ENCODE measurements around the gene CORO2B. TPM values are rescaled to one million over a fixed set of nuclear protein-coding genes. Genes with fewer than 3 reads are reported as not detected.
"Not testable (repeated sequence)": the region's sequence is repeated elsewhere in the genome, so short reads cannot be mapped to it uniquely, and the experiment has no call there.

CORO2B gene
- total and polyA plus RNA-seq, 5 donors from 2014 or later, result not detected

DNA sequence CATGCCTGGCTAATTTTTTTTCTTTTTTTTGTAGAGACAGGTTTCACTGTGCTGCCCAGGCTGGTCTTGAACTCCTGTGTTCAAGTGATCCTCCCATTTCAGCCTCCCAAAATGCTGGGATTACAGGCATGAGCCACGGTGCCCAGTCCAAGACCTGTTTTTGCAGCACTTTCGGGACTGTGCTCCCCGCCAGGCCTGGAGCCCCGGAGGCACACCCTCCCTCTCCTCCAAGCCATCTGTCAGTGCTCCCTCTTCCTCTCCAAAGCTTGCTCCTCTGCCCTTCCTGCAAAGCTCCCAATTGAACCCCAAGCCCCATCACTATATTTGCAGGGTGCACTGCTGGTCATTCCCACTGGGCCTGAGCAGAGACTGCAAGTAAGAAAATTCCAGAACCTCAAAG is 98.1 kb downstream of the CORO2B start:
- no peak overlapping the region for H3K4me3 Mint-ChIP-seq

DNA sequence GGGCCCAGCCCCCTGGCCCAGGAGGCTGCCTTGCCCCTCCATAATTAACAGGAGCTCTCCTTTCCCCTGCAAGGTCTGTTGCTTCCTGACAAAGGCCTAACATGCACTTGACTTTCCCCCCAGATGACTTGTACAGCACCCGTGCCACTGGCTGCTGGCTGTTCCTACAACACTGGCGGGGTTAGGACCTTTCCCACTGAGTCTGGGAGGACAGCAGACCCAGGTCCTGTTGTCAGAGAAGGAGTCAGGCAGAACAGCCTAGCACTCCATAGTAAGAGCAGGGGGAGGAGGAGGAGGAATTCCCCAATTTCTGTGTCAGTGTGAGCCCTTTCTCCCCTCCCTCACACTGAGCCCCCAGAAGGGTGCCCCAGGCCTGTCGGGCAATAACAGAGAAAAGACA is 99.2 kb downstream of the CORO2B start:
- Histone ChIP-seq H3K4me1 (ENCODE audit: control insufficient read depth, insufficient read depth, low read length, poor library complexity, severe bottlenecking) (no peaks in the 10 kb centered on the region), H3K4me3 (ENCODE audit: low read depth, low read length) (no peak overlapping the region), H3K27ac (ENCODE audit: insufficient read depth, low read length, poor library complexity, severe bottlenecking) (no peak overlapping the region), H3K27me3 (ENCODE audit: control insufficient read depth, insufficient read depth, low read length) (no peaks in the 10 kb centered on the region), H3K36me3 (ENCODE audit: control insufficient read depth, insufficient read depth, low read length) (no peaks in the 10 kb centered on the region), H3K9me3 (ENCODE audit: control insufficient read depth in 2 of 2, low read length in 2 of 2) (no peaks in the 10 kb centered on the region)
- Mint-ChIP-seq H3K4me1 (peaks cover 0 to 4% (median 2%) of the 10 kb centered on the region in 4 donors), H3K27me3 (no peaks in the 10 kb centered on the region), H3K9me3 (no peaks in the 10 kb centered on the region), H3K36me3 (no peaks in the 10 kb centered on the region), H3K27ac (no peak overlapping the region), H3K4me3 (no peak overlapping the region)
- ATAC-seq (ENCODE audit: low read depth in 2 of 2), result no peak
- DNase-seq, result no peak

More for the DNA sequence above, 98.1 kb downstream of the CORO2B start:
- Mint-ChIP-seq H3K27ac (no peak overlapping the region), H3K4me1 (peaks cover 0 to 4% (median 2%) of the 10 kb centered on the region in 4 donors), H3K36me3 (no peaks in the 10 kb centered on the region), H3K27me3 (no peaks in the 10 kb centered on the region), H3K9me3 (no peaks in the 10 kb centered on the region)
- no peaks in the 10 kb centered on the region for H3K36me3 ChIP-seq (ENCODE audit: control insufficient read depth, insufficient read depth, low read length)
- no peaks in the 10 kb centered on the region for H3K9me3 ChIP-seq (ENCODE audit: control insufficient read depth in 2 of 2, low read length in 2 of 2)
- H3K27ac ChIP-seq (ENCODE audit: insufficient read depth, low read length, poor library complexity, severe bottlenecking), result no peak overlapping the region
- H3K4me3 ChIP-seq (ENCODE audit: low read depth, low read length), result no peak overlapping the region
- DNase-seq, result no peak
- H3K27me3 ChIP-seq (ENCODE audit: control insufficient read depth, insufficient read depth, low read length), result no peaks in the 10 kb centered on the region
- ATAC-seq (ENCODE audit: low read depth in 2 of 2), result no peak
- H3K4me1 ChIP-seq (ENCODE audit: control insufficient read depth, insufficient read depth, low read length, poor library complexity, severe bottlenecking), result no peaks in the 10 kb centered on the region

DNA sequence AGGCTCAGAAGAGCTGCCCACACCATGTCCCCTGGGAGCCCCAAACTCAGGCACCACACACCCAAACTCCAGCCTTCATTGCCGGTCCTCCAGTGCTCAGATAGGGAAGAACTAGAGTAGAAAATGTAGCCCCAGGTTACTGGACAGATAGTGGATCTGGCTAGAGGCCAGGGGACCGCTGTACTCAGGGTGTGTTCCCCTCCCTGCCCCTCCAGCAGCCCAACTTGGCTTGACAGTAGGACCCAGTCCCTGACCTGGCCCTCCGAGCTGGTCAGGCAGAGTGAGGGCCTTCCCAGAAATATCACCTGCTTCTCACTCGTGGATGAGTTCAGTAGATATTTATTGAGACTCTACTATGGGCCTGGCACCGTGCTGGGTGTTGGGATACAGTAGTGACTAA is 100.0 kb downstream of the CORO2B start:
- Mint-ChIP-seq H3K4me3 (no peak overlapping the region), H3K36me3 (no peaks in the 10 kb centered on the region), H3K9me3 (no peaks in the 10 kb centered on the region), H3K4me1 (peaks cover 0 to 3% (median 1%) of the 10 kb centered on the region in 4 donors), H3K27me3 (no peaks in the 10 kb centered on the region), H3K27ac (no peak overlapping the region)
- H3K4me1 ChIP-seq (ENCODE audit: control insufficient read depth, insufficient read depth, low read length, poor library complexity, severe bottlenecking), result no peaks in the 10 kb centered on the region
- DNase-seq, result no peak
- H3K27me3 ChIP-seq (ENCODE audit: control insufficient read depth, insufficient read depth, low read length), result no peaks in the 10 kb centered on the region
- no peak for ATAC-seq (ENCODE audit: low read depth in 2 of 2)
- no peaks in the 10 kb centered on the region for H3K36me3 ChIP-seq (ENCODE audit: control insufficient read depth, insufficient read depth, low read length)
- no peaks in the 10 kb centered on the region for H3K9me3 ChIP-seq (ENCODE audit: control insufficient read depth in 2 of 2, low read length in 2 of 2)
- no peak overlapping the region for H3K4me3 ChIP-seq (ENCODE audit: low read depth, low read length)
- H3K27ac ChIP-seq (ENCODE audit: insufficient read depth, low read length, poor library complexity, severe bottlenecking), result no peak overlapping the region

DNA sequence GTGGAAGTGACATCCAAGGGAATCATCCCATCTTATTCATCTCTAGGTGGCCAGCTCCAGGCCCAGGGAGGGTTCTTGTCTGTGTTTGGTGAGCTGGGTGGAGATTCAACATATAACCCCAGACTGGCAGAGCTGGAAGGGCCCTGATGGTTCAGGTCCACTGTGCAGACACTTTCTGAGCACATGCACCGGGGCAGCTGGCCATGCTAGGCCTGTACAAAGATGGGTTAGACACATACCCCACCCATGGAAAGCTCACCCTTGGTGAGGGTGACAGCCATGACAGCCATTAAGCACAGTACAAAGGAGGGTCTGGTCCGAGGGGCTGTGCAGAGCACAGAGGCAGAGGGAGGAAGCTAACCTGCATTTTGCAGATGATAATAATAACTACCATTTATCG is 100.4 kb downstream of the CORO2B start:
- no peaks in the 10 kb centered on the region for H3K4me1 ChIP-seq (ENCODE audit: control insufficient read depth, insufficient read depth, low read length, poor library complexity, severe bottlenecking)
- H3K9me3 Mint-ChIP-seq, result no peaks in the 10 kb centered on the region
- H3K9me3 ChIP-seq (ENCODE audit: control insufficient read depth in 2 of 2, low read length in 2 of 2), result no peaks in the 10 kb centered on the region
- H3K4me3 ChIP-seq (ENCODE audit: low read depth, low read length), result no peak overlapping the region
- H3K27me3 Mint-ChIP-seq, result no peaks in the 10 kb centered on the region
- no peaks in the 10 kb centered on the region for H3K27me3 ChIP-seq (ENCODE audit: control insufficient read depth, insufficient read depth, low read length)
- H3K27ac Mint-ChIP-seq, result no peak overlapping the region
- no peaks in the 10 kb centered on the region for H3K36me3 ChIP-seq (ENCODE audit: control insufficient read depth, insufficient read depth, low read length)
- H3K4me3 Mint-ChIP-seq, result no peak overlapping the region
- ATAC-seq (ENCODE audit: low read depth in 2 of 2) (no peak), DNase-seq (no peak)
- H3K4me1 Mint-ChIP-seq, result no peaks in the 10 kb centered on the region
- H3K36me3 Mint-ChIP-seq, result no peaks in the 10 kb centered on the region
- no peak overlapping the region for H3K27ac ChIP-seq (ENCODE audit: insufficient read depth, low read length, poor library complexity, severe bottlenecking)

DNA sequence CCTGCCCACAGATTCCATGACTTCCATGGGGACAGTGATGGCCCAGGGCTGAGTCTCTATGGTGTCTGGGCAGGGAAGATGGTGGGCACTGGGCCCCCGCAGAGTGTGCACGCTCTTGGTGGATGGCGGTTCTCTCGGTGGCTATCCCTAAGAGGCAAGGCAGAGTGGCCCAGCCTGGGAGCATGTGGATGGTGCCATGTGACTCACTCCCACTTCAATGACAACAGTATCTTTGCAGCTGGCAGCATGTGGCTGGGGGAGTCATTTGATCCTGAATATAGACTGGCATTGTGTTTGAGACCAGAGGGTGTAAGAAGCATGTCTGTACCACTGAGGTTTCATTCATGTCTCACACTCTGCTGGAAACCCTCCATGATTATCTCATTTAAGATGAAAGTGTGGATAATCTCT is 101.2 kb downstream of the CORO2B start:
- no peaks in the 10 kb centered on the region for H3K4me1 Mint-ChIP-seq
- Histone ChIP-seq H3K4me1 (ENCODE audit: control insufficient read depth, insufficient read depth, low read length, poor library complexity, severe bottlenecking) (no peaks in the 10 kb centered on the region), H3K4me3 (ENCODE audit: low read depth, low read length) (no peak overlapping the region), H3K9me3 (ENCODE audit: control insufficient read depth in 2 of 2, low read length in 2 of 2) (no peaks in the 10 kb centered on the region), H3K27me3 (ENCODE audit: control insufficient read depth, insufficient read depth, low read length) (no peaks in the 10 kb centered on the region), H3K36me3 (ENCODE audit: control insufficient read depth, insufficient read depth, low read length) (no peaks in the 10 kb centered on the region), H3K27ac (ENCODE audit: insufficient read depth, low read length, poor library complexity, severe bottlenecking) (no peak overlapping the region)
- H3K9me3 Mint-ChIP-seq, result no peaks in the 10 kb centered on the region
- H3K27ac Mint-ChIP-seq, result no peak overlapping the region
- ATAC-seq (ENCODE audit: low read depth in 2 of 2) (no peak), DNase-seq (no peak)
- no peaks in the 10 kb centered on the region for H3K36me3 Mint-ChIP-seq
- peaks cover 4% of the 10 kb centered on the region for H3K27me3 Mint-ChIP-seq
- H3K4me3 Mint-ChIP-seq, result no peak overlapping the region

DNA sequence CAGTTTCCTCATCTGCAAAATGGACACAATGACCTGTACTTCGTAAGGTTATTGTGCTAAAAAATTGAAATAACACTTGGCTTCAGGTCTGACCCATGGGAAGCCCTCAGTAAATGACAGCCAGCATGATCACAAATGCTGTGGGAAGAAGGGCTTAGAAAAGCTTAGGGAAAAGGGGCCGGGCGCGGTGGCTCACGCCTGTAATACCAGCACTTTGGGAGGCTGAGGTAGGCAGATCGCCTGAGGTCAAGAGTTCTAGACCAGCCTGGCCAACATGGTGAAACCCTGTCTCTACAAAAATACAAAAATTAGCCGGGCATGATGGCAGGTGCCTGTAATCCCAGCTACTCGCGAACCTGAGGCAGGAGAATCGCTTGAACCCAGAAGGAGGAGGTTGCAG is 102.0 kb downstream of the CORO2B start:
- H3K9me3 Mint-ChIP-seq; H3K9me3 ChIP-seq (ENCODE audit: control insufficient read depth in 2 of 2, low read length in 2 of 2); H3K4me1 Mint-ChIP-seq; H3K27ac Mint-ChIP-seq; DNase-seq; H3K4me1 ChIP-seq (ENCODE audit: control insufficient read depth, insufficient read depth, low read length, poor library complexity, severe bottlenecking); H3K27me3 Mint-ChIP-seq; ATAC-seq (ENCODE audit: low read depth in 2 of 2); H3K27ac ChIP-seq (ENCODE audit: insufficient read depth, low read length, poor library complexity, severe bottlenecking); H3K27me3 ChIP-seq (ENCODE audit: control insufficient read depth, insufficient read depth, low read length); H3K4me3 ChIP-seq (ENCODE audit: low read depth, low read length); H3K36me3 Mint-ChIP-seq; H3K4me3 Mint-ChIP-seq; H3K36me3 ChIP-seq (ENCODE audit: control insufficient read depth, insufficient read depth, low read length): not testable (repeated sequence)

DNA sequence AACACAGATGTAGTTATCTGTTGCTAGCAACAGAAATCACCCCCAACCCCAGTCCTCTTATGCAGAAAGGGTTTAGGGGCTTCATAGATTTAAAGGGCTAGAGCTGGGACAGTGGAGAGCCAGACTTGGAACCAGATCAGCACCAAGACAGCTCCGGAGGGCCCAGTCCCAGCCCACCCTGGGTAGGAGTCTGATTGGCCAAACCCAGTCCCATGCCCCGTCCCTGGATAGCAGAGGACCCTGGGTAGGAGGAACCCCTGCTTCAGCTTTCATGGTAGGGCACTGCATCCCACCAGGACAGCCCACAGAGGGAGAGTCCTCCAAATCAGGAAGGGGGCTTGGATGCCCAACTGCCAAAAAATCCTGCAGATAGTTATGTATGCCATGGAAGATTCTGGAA is 103.0 kb downstream of the CORO2B start:
- H3K36me3 Mint-ChIP-seq, result no peaks in the 10 kb centered on the region
- no peak overlapping the region for H3K4me3 Mint-ChIP-seq
- Histone ChIP-seq H3K36me3 (ENCODE audit: control insufficient read depth, insufficient read depth, low read length) (no peaks in the 10 kb centered on the region), H3K4me1 (ENCODE audit: control insufficient read depth, insufficient read depth, low read length, poor library complexity, severe bottlenecking) (no peaks in the 10 kb centered on the region), H3K9me3 (ENCODE audit: control insufficient read depth in 2 of 2, low read length in 2 of 2) (no peaks in the 10 kb centered on the region), H3K4me3 (ENCODE audit: low read depth, low read length) (no peak overlapping the region), H3K27me3 (ENCODE audit: control insufficient read depth, insufficient read depth, low read length) (no peaks in the 10 kb centered on the region), H3K27ac (ENCODE audit: insufficient read depth, low read length, poor library complexity, severe bottlenecking) (no peak overlapping the region)
- ATAC-seq (ENCODE audit: low read depth in 2 of 2), result no peak
- H3K27ac Mint-ChIP-seq, result no peak overlapping the region
- H3K9me3 Mint-ChIP-seq, result no peaks in the 10 kb centered on the region
- no peak for DNase-seq
- H3K27me3 Mint-ChIP-seq, result peaks cover 7% of the 10 kb centered on the region
- H3K4me1 Mint-ChIP-seq, result no peaks in the 10 kb centered on the region

DNA sequence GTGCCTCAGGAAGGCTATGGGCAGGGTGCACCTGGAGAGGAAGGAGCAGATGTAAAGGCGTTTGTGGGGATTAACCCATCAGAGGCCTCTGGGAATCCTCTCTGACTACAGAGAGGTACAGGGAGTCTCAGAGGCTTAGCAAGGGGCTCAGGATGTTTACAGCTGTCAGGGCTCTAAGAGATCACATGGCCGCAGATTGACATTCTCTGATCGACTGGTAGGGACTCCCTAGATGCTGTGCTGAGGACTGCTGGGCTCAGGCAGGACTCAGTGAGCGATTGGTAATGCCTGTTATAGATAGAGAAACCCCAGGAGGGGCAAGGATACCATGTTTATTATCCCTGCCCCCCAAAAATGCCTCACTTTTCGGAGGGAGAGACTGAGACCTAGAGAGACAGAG is 103.5 kb downstream of the CORO2B start:
- Mint-ChIP-seq H3K9me3 (no peaks in the 10 kb centered on the region), H3K4me1 (no peaks in the 10 kb centered on the region), H3K36me3 (no peaks in the 10 kb centered on the region), H3K27me3 (peaks cover 10% of the 10 kb centered on the region), H3K27ac (no peak overlapping the region), H3K4me3 (no peak overlapping the region)
- no peaks in the 10 kb centered on the region for H3K4me1 ChIP-seq (ENCODE audit: control insufficient read depth, insufficient read depth, low read length, poor library complexity, severe bottlenecking)
- H3K27me3 ChIP-seq (ENCODE audit: control insufficient read depth, insufficient read depth, low read length), result no peaks in the 10 kb centered on the region
- no peak for DNase-seq
- no peak overlapping the region for H3K4me3 ChIP-seq (ENCODE audit: low read depth, low read length)
- H3K9me3 ChIP-seq (ENCODE audit: control insufficient read depth in 2 of 2, low read length in 2 of 2), result no peaks in the 10 kb centered on the region
- ATAC-seq (ENCODE audit: low read depth in 2 of 2), result no peak
- H3K36me3 ChIP-seq (ENCODE audit: control insufficient read depth, insufficient read depth, low read length), result no peaks in the 10 kb centered on the region
- no peak overlapping the region for H3K27ac ChIP-seq (ENCODE audit: insufficient read depth, low read length, poor library complexity, severe bottlenecking)
